CD8-positive, alpha-beta memory T cell (primary cell): Measurements from ENCODE around the gene GYPC. TPM values are rescaled to one million over a fixed set of nuclear protein-coding genes. Genes with fewer than 3 reads are reported as not detected.

ENCODE experiments used
- CTCF ChIA-PET: fragments of 350-600 bp; sonication (Branson Sonifier 250); formaldehyde crosslinking; loops from one replicate; lab custom pipeline; 2021; ENCODE audit warnings: antibody characterized with exemption; lab: Charles Lee
- POLR2A ChIA-PET: fragments of 350-600 bp; sonication (Branson Sonifier 250); formaldehyde crosslinking; loops from one replicate; lab custom pipeline; 2021; ENCODE audit warnings: antibody characterized with exemption; lab: Charles Lee
- DNase-seq, 5 donors: peaks; one replicate each; pipeline versions ENCODE4 v3.0.0 to v3.0.0-alpha.2; 2020 to 2022; ENCODE audit warnings: mixed read lengths in 1 of 5
- H3K27ac ChIP-seq: one replicate; pipeline ENCODE4 v1.7.0; 2013; ENCODE audit warnings: low read depth, mild to moderate bottlenecking, low read length, moderate library complexity
- H3K27me3 ChIP-seq: 2 replicates; pipeline ENCODE4 v1.7.0; 2013; ENCODE audit warnings: low read length, mild to moderate bottlenecking; ENCODE audit not compliant: insufficient read depth, poor library complexity, severe bottlenecking
- H3K36me3 ChIP-seq: 2 replicates; pipeline ENCODE4 v1.7.0; 2013; ENCODE audit warnings: mild to moderate bottlenecking, low read length, moderate library complexity; ENCODE audit not compliant: insufficient read depth
- H3K4me1 ChIP-seq: 2 replicates; pipeline ENCODE4 v1.7.0; 2013; ENCODE audit warnings: mild to moderate bottlenecking, low read length, moderate library complexity; ENCODE audit not compliant: insufficient read depth
- H3K4me3 ChIP-seq: 2 replicates; pipeline ENCODE4 v1.7.0; 2013; ENCODE audit warnings: mild to moderate bottlenecking, low read length
- H3K9me3 ChIP-seq: 2 replicates; pipeline ENCODE4 v1.7.0; 2013; ENCODE audit warnings: mild to moderate bottlenecking, low read length
- H3K27ac Mint-ChIP-seq, 8 donors: one replicate each; pipeline ENCODE4 v1.8.0; 2020 to 2021; ENCODE audit warnings: mixed read lengths in 8 of 8, mild to moderate bottlenecking in 6 of 8, inconsistent platforms in 3 of 8, moderate library complexity in 3 of 8
- H3K27me3 Mint-ChIP-seq, 2 donors: one replicate each; pipeline ENCODE4 v1.8.0; 2020 to 2021; ENCODE audit warnings: mixed read lengths in 2 of 2, mild to moderate bottlenecking in 1 of 2, moderate library complexity in 1 of 2
- H3K36me3 Mint-ChIP-seq, 3 donors: one replicate each; pipeline ENCODE4 v1.8.0; 2020 to 2021; ENCODE audit warnings: mixed read lengths in 3 of 3, inconsistent platforms in 1 of 3, mild to moderate bottlenecking in 1 of 3
- H3K4me1 Mint-ChIP-seq, 3 donors: one replicate each; pipeline ENCODE4 v1.8.0; 2020 to 2021; ENCODE audit warnings: mixed read lengths in 3 of 3, inconsistent platforms in 1 of 3, mild to moderate bottlenecking in 1 of 3
- H3K4me3 Mint-ChIP-seq, 7 donors: one replicate each; pipeline ENCODE4 v1.8.0; 2020 to 2021; ENCODE audit warnings: mixed read lengths in 7 of 7, mild to moderate bottlenecking in 6 of 7, moderate library complexity in 4 of 7, inconsistent platforms in 2 of 7
- H3K9me3 Mint-ChIP-seq, 5 donors: one replicate each; pipeline ENCODE4 v1.8.0; 2020 to 2022; ENCODE audit warnings: mixed read lengths in 5 of 5, mild to moderate bottlenecking in 3 of 5, moderate library complexity in 2 of 5, inconsistent platforms in 1 of 5
- polyA plus RNA-seq: library from polyadenylated mRNA; unstranded; fragments of 300-500 nt; fragmentation: Illumina TruSeq; gene quantifications from one replicate; pipeline ENCODE4 v1.2.3, GENCODE V29; 2021
- total RNA-seq, 2 experiments: library from RNA; stranded (reverse); gene quantifications; one replicate each; pipeline ENCODE4 v1.2.3, GENCODE V29; 2021

GYPC gene
- total and polyA plus RNA-seq, 3 experiments from 2014 or later, result 102 to 226 (median 102) TPM

- no peak for DNase-seq
- no peaks in the 10 kb centered on the region for H3K27me3 ChIP-seq
- H3K9me3 ChIP-seq, result peaks cover 6% of the 10 kb centered on the region
- H3K36me3 ChIP-seq, result peaks cover 12% of the 10 kb centered on the region
- H3K36me3 Mint-ChIP-seq, result peaks cover 25 to 85% (median 29%) of the 10 kb centered on the region in 3 donors
- H3K4me1 Mint-ChIP-seq, result peaks cover 57 to 79% (median 75%) of the 10 kb centered on the region in 3 donors
- no peak overlapping the region for H3K4me3 Mint-ChIP-seq
- H3K4me1 ChIP-seq, result peaks cover 45% of the 10 kb centered on the region
- CTCF ChIA-PET, result no interaction called here
- peak overlapping the region in 5 of 8 donors; percentile 34 to 74 (median 70) for H3K27ac Mint-ChIP-seq
- no peak overlapping the region for H3K4me3 ChIP-seq
- no peak overlapping the region for H3K27ac ChIP-seq
- POLR2A ChIA-PET, result interaction anchor here (0.9 kb wide), 1 partner anchor 13 kb away, joined by 3 read pairs; no protein-coding TSS in a partner anchor
- H3K9me3 Mint-ChIP-seq, result peaks cover 4 to 12% (median 10%) of the 10 kb centered on the region in 5 donors
- H3K27me3 Mint-ChIP-seq, result no peaks in the 10 kb centered on the region
Observed at GRCh38 chr2:126672980-126673605, 17.1 kb downstream of the GYPC start.

GRCh38 chr2:126674075-126674744 is 18.3 kb downstream of the GYPC start:
- Histone ChIP-seq H3K4me1 (peaks cover 37% of the 10 kb centered on the region), H3K27me3 (no peaks in the 10 kb centered on the region), H3K4me3 (no peak overlapping the region), H3K36me3 (peaks cover 12% of the 10 kb centered on the region), H3K27ac (peak overlapping the region; percentile 20), H3K9me3 (peaks cover 6% of the 10 kb centered on the region)
- Mint-ChIP-seq H3K4me1 (peaks cover 57 to 75% (median 75%) of the 10 kb centered on the region in 3 donors), H3K36me3 (peaks cover 27 to 84% (median 29%) of the 10 kb centered on the region in 3 donors), H3K27me3 (peaks cover 0 to under 1% of the 10 kb centered on the region in 2 donors), H3K4me3 (no peak overlapping the region), H3K27ac (peak overlapping the region in 1 of 8 donors; percentile 74), H3K9me3 (peaks cover 4 to 12% (median 10%) of the 10 kb centered on the region in 5 donors)
- DNase-seq, result no peak
- ChIA-PET CTCF (no interaction called here), POLR2A (interaction anchor here (0.9 kb wide), 1 partner anchor 15 kb away, joined by 3 read pairs; no protein-coding TSS in a partner anchor)

GRCh38 chr2:126675637-126676036 is 19.7 kb downstream of the GYPC start:
- Histone ChIP-seq H3K36me3 (peaks cover 7% of the 10 kb centered on the region), H3K9me3 (peaks cover 6% of the 10 kb centered on the region), H3K27ac (no peak overlapping the region), H3K27me3 (no peaks in the 10 kb centered on the region), H3K4me1 (peaks cover 26% of the 10 kb centered on the region), H3K4me3 (no peak overlapping the region)
- ChIA-PET POLR2A (no interaction called here), CTCF (interaction anchor here (1.6 kb wide), 1 partner anchor 11 kb away, joined by 4 read pairs; no protein-coding TSS in a partner anchor)
- DNase-seq, result no peak
- H3K27ac Mint-ChIP-seq, result peak overlapping the region in 4 of 8 donors; percentile 23 to 77 (median 52)
- peaks cover 0 to 1% of the 10 kb centered on the region in 2 donors for H3K27me3 Mint-ChIP-seq
- H3K9me3 Mint-ChIP-seq, result peaks cover 4 to 12% (median 10%) of the 10 kb centered on the region in 5 donors
- no peak overlapping the region for H3K4me3 Mint-ChIP-seq
- peaks cover 55 to 72% (median 71%) of the 10 kb centered on the region in 3 donors for H3K4me1 Mint-ChIP-seq
- H3K36me3 Mint-ChIP-seq, result peaks cover 25 to 83% (median 29%) of the 10 kb centered on the region in 3 donors

GRCh38 chr2:126676221-126677175 is 20.5 kb downstream of the GYPC start:
- no peak overlapping the region for H3K27ac ChIP-seq
- CTCF ChIA-PET, result interaction anchor here (1.6 kb wide), 1 partner anchor 12 kb away, joined by 4 read pairs; no protein-coding TSS in a partner anchor
- peaks cover 6% of the 10 kb centered on the region for H3K9me3 ChIP-seq
- H3K4me1 ChIP-seq, result peaks cover 25% of the 10 kb centered on the region
- Mint-ChIP-seq H3K36me3 (peaks cover 28 to 84% (median 32%) of the 10 kb centered on the region in 3 donors), H3K27ac (peak overlapping the region in 7 of 8 donors; percentile 0 to 91 (median 63)), H3K9me3 (peaks cover 4 to 12% (median 10%) of the 10 kb centered on the region in 5 donors), H3K4me1 (peaks cover 50 to 71% (median 70%) of the 10 kb centered on the region in 3 donors), H3K27me3 (peaks cover 0 to 1% of the 10 kb centered on the region in 2 donors), H3K4me3 (no peak overlapping the region)
- POLR2A ChIA-PET, result no interaction called here
- no peak for DNase-seq
- peaks cover 7% of the 10 kb centered on the region for H3K36me3 ChIP-seq
- H3K27me3 ChIP-seq, result no peaks in the 10 kb centered on the region
- no peak overlapping the region for H3K4me3 ChIP-seq

- peaks cover 0 to 1% of the 10 kb centered on the region in 2 donors for H3K27me3 Mint-ChIP-seq
- CTCF ChIA-PET, result no interaction called here
- H3K36me3 Mint-ChIP-seq, result peaks cover 29 to 86% (median 32%) of the 10 kb centered on the region in 3 donors
- peaks cover 4 to 12% (median 10%) of the 10 kb centered on the region in 5 donors for H3K9me3 Mint-ChIP-seq
- peak overlapping the region in 6 of 8 donors; percentile 0 to 91 (median 34) for H3K27ac Mint-ChIP-seq
- Histone ChIP-seq H3K27me3 (no peaks in the 10 kb centered on the region), H3K4me3 (no peak overlapping the region), H3K36me3 (peaks cover 7% of the 10 kb centered on the region), H3K4me1 (peaks cover 25% of the 10 kb centered on the region), H3K9me3 (peaks cover 6% of the 10 kb centered on the region), H3K27ac (no peak overlapping the region)
- DNase-seq, result no peak
- POLR2A ChIA-PET, result no interaction called here
- peaks cover 49 to 68% (median 64%) of the 10 kb centered on the region in 3 donors for H3K4me1 Mint-ChIP-seq
- H3K4me3 Mint-ChIP-seq, result no peak overlapping the region
Observed at GRCh38 chr2:126677176-126677538, 21.2 kb downstream of the GYPC start.

GRCh38 chr2:126678269-126679065 is 22.5 kb downstream of the GYPC start:
- Histone ChIP-seq H3K27me3 (no peaks in the 10 kb centered on the region), H3K4me3 (no peak overlapping the region), H3K36me3 (no peaks in the 10 kb centered on the region), H3K9me3 (peaks cover 6% of the 10 kb centered on the region), H3K4me1 (peaks cover 18% of the 10 kb centered on the region), H3K27ac (no peak overlapping the region)
- H3K36me3 Mint-ChIP-seq, result peaks cover 31 to 83% (median 34%) of the 10 kb centered on the region in 3 donors
- peaks cover 48 to 65% (median 63%) of the 10 kb centered on the region in 3 donors for H3K4me1 Mint-ChIP-seq
- H3K9me3 Mint-ChIP-seq, result peaks cover 4 to 12% (median 10%) of the 10 kb centered on the region in 5 donors
- H3K4me3 Mint-ChIP-seq, result no peak overlapping the region
- peaks cover 0 to 1% of the 10 kb centered on the region in 2 donors for H3K27me3 Mint-ChIP-seq
- H3K27ac Mint-ChIP-seq, result peak overlapping the region in 6 of 8 donors; percentile 6 to 88 (median 72)
- ChIA-PET POLR2A (no interaction called here), CTCF (no interaction called here)
- DNase-seq, result no peak
